ENCODE data around the gene ATG16L1. TPM values are rescaled to one million over a fixed set of nuclear protein-coding genes. Genes with fewer than 3 reads are reported as not detected.

The ATG16L1 gene
- total and polyA plus RNA-seq, 2 donors (not counting 1 experiment from before 2014, with no cell fraction given), result 23.7 to 33.7 TPM

DNA sequence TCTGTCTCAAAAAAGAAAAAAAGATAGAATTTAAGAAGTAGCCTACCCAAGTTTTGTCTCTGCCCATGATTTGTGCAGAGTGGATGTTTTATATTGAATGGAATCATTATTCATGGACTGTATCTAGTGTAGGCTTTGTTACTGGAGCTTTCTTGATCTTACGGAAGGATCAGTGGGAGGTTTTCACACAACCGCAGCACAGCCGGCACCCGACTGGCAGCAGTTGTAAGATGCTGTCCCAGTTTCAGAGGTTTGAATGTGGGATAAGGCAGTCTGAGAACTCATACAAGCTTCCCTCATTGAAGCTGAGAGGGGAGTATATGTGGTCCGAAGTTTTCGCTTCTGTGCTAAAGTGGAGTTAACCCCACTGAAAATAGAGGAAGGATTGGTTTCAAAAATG lies 36.4 kb downstream of the ATG16L1 start:
- TF ChIP-seq EZH2 (IDR thresholded peaks at IDR 0.05; ENCODE audit: low read length, missing control alignments) (no peak), CTCF (conservative IDR thresholded peaks at IDR 0.05 in 1 of 2, IDR thresholded peaks at IDR 0.05 in 1 of 2; ENCODE audit: low read depth in 1 of 2, low read length in 2 of 2) (no peak)
- peaks cover 14% of the 10 kb centered on the region for H3K36me3 ChIP-seq (ENCODE audit: control insufficient read depth, insufficient read depth, low read length)
- H2AFZ ChIP-seq (ENCODE audit: low read length), result no peak overlapping the region

DNA sequence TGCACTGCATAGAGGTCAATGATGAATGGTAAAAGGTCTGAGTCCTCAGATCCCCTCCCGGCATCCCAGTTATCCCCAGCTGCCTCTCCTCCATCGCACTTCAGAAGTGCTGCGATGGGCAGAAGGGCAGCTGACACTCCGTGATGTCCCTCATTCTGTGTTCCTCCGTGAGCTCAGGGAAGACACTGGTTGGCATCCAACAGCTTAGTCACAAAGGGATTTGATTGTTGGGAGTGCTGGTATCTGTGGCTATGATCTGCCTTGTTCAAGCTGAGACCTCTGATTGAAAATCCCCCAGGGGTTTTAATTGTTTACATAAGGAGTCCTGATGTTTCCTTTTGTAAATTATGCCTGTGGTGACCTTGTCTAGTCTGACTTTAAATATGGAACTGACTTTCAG lies 37.2 kb downstream of the ATG16L1 start:
- no peaks in the 10 kb centered on the region for H3K27me3 ChIP-seq (ENCODE audit: control insufficient read depth, insufficient read depth, low read length)
- peaks cover 19% of the 10 kb centered on the region for H3K36me3 ChIP-seq (ENCODE audit: control insufficient read depth, insufficient read depth, low read length)
- no peaks in the 10 kb centered on the region for H3K79me2 ChIP-seq (ENCODE audit: control insufficient read depth, insufficient read depth, low read length)
- no peak overlapping the region for H3K4me2 ChIP-seq (ENCODE audit: extremely low read depth, insufficient read depth, low read length)
- DNase-seq (ENCODE audit: low read depth in 2 of 2), result no peak
- no peaks in the 10 kb centered on the region for H4K20me1 ChIP-seq (ENCODE audit: control insufficient read depth, extremely low read depth, insufficient read depth, low read length)
- no peak overlapping the region for H3K9ac ChIP-seq (ENCODE audit: insufficient read depth, low read length)
- H3K27ac ChIP-seq (ENCODE audit: insufficient read depth, low read length), result no peak overlapping the region
- H3K4me1 ChIP-seq (ENCODE audit: control insufficient read depth, extremely low read depth, insufficient read depth, low read length), result no peaks in the 10 kb centered on the region
- no peak for TF ChIP-seq EZH2 (IDR thresholded peaks at IDR 0.05; ENCODE audit: low read length, missing control alignments)
- no peak for TF ChIP-seq CTCF (conservative IDR thresholded peaks at IDR 0.05 in 1 of 2, IDR thresholded peaks at IDR 0.05 in 1 of 2; ENCODE audit: low read depth in 1 of 2, low read length in 2 of 2)
- no peaks in the 10 kb centered on the region for H3K9me3 ChIP-seq (ENCODE audit: control insufficient read depth, insufficient read depth, low read depth, low read length)
- no peak overlapping the region for H2AFZ ChIP-seq (ENCODE audit: low read length)
- no peak overlapping the region for H3K4me3 ChIP-seq (replicated peaks in 1 of 4; ENCODE audit: control extremely low read depth in 1 of 4, insufficient read depth in 1 of 4, low read depth in 3 of 4, low read length in 4 of 4)

More for the DNA sequence above, 36.4 kb downstream of the ATG16L1 start:
- Histone ChIP-seq H3K4me1 (ENCODE audit: control insufficient read depth, extremely low read depth, insufficient read depth, low read length) (no peaks in the 10 kb centered on the region), H3K9ac (ENCODE audit: insufficient read depth, low read length) (no peak overlapping the region), H4K20me1 (ENCODE audit: control insufficient read depth, extremely low read depth, insufficient read depth, low read length) (no peaks in the 10 kb centered on the region), H3K27me3 (ENCODE audit: control insufficient read depth, insufficient read depth, low read length) (no peaks in the 10 kb centered on the region), H3K79me2 (ENCODE audit: control insufficient read depth, insufficient read depth, low read length) (no peaks in the 10 kb centered on the region), H3K4me3 (replicated peaks in 1 of 4; ENCODE audit: control extremely low read depth in 1 of 4, insufficient read depth in 1 of 4, low read depth in 3 of 4, low read length in 4 of 4) (no peak overlapping the region), H3K9me3 (ENCODE audit: control insufficient read depth, insufficient read depth, low read depth, low read length) (no peaks in the 10 kb centered on the region), H3K27ac (ENCODE audit: insufficient read depth, low read length) (no peak overlapping the region), H3K4me2 (ENCODE audit: extremely low read depth, insufficient read depth, low read length) (no peak overlapping the region)
- no peak for DNase-seq (ENCODE audit: low read depth in 2 of 2)

DNA sequence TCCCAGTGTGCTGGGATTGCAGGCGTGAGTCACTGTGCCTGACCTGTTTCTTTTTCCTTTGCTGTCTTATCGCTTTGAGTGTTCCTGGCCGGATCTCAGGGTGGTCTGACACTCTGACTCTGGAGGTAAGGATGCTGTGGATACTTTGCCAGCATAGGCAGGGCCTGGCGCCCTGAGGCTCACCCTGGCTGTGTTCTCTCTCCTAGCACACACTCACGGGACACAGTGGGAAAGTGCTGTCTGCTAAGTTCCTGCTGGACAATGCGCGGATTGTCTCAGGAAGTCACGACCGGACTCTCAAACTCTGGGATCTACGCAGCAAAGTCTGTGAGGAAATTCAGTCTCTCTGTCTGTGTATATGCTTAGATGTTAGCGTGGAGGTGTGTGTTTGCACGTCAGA lies 38.2 kb downstream of the ATG16L1 start:
- Histone ChIP-seq H3K79me2 (ENCODE audit: control insufficient read depth, insufficient read depth, low read length) (no peaks in the 10 kb centered on the region), H3K27ac (ENCODE audit: insufficient read depth, low read length) (no peak overlapping the region), H3K4me3 (replicated peaks in 1 of 4; ENCODE audit: control extremely low read depth in 1 of 4, insufficient read depth in 1 of 4, low read depth in 3 of 4, low read length in 4 of 4) (no peak overlapping the region), H3K27me3 (ENCODE audit: control insufficient read depth, insufficient read depth, low read length) (no peaks in the 10 kb centered on the region), H3K4me2 (ENCODE audit: extremely low read depth, insufficient read depth, low read length) (no peak overlapping the region), H3K4me1 (ENCODE audit: control insufficient read depth, extremely low read depth, insufficient read depth, low read length) (no peaks in the 10 kb centered on the region), H3K9me3 (ENCODE audit: control insufficient read depth, insufficient read depth, low read depth, low read length) (no peaks in the 10 kb centered on the region), H4K20me1 (ENCODE audit: control insufficient read depth, extremely low read depth, insufficient read depth, low read length) (no peaks in the 10 kb centered on the region), H3K36me3 (ENCODE audit: control insufficient read depth, insufficient read depth, low read length) (peaks cover 23% of the 10 kb centered on the region), H2AFZ (ENCODE audit: low read length) (no peak overlapping the region), H3K9ac (ENCODE audit: insufficient read depth, low read length) (no peak overlapping the region)
- TF ChIP-seq EZH2 (IDR thresholded peaks at IDR 0.05; ENCODE audit: low read length, missing control alignments) (no peak), CTCF (conservative IDR thresholded peaks at IDR 0.05 in 1 of 2, IDR thresholded peaks at IDR 0.05 in 1 of 2; ENCODE audit: low read depth in 1 of 2, low read length in 2 of 2) (no peak)
- no peak for DNase-seq (ENCODE audit: low read depth in 2 of 2)

Data from fibroblast of lung (primary cell).